IPS DF 4.7 (cell line): ENCODE results near the gene FOXN1.
"Not testable (repeated sequence)": the region's sequence is repeated elsewhere in the genome, so short reads cannot be mapped to it uniquely, and the experiment has no call there.

ENCODE experiments used
- DNase-seq: peaks from one replicate; pipeline ENCODE4 v3.0.0-alpha.2; 2013; ENCODE audit warnings: low spot score; ENCODE audit errors: extremely low read depth

FOXN1 gene

DNA sequence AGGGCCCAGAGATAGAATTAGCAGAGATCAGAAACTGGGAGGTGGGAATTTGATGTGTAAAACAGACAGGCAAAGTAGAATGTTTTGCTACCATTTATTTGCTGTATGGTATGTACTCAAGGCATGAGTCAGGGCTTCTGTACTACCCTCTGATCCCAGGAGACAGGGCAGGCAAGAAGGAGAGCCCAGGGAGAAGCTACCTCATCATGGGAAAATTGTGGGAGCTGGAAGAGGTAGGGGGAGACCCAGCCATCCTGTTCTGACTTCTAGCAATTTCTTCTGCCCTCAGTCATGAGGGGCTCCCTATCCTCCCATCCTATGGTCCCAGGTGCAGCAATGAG lies 66.9 kb downstream of the FOXN1 start:
- DNase-seq, result no peak

DNA sequence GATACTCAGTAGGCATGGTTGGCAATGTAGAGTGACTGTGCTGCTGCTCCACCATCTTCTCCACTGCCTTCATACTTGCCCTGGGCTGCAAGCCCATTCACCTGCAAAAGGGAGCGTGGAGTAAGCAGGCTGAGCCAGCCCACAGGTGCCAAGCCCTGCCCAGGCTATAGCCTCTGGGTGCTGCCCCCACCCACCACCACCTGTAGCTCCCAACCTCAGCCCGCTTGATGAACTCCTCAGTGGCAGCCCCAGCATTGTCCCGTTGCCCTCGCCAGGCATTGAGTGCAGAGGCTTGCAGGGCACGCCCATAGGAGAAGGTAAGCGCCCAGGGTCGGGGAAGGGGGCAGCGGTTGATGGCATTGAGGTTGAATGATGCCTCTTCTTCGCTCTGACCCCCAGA lies 67.4 kb downstream of the FOXN1 start:
- DNase-seq, result no peak

DNA sequence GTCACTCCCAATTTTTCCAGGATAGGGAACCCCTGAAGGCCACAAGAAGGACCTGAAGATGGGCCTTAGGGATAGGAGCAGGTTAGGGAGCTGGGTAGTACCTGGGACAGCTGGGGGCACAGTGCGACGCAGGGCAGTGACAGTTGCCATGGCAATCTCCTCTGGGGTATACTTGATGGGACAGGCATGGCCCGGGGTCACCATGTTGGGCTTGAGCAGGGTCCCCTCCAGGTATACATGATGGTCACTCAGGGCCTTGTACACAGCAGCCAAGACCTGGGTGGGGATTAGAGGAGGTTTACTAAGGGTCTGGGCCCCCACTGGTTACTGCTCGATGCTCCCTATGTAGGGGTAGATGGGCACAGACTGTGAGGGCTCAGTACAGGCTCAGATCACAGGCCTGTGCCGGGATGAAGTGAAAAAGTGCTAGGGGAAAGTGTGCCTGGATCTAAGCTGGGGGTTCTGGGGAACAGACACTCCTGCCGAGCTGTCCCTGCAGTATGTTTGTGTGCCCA lies 67.9 kb downstream of the FOXN1 start:
- no peak for DNase-seq

DNA sequence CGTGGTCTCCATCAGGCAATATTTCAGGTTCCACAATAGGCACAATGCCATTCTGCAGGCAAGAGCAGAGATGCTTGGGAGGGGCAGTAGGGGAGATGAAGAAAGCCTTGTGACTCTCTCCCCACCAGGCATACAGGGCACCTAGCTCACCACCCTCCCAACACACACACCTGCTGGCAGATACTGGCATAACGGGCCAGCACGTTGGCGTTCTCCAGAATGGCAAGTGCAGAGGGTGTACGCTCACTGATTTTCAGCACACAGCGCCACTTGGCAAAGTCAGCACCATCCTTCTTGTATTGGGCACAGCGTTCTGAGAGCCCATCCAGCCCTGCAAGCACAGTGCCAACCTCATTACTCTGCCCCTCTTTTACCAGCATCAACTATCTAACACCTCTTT lies 68.4 kb downstream of the FOXN1 start:
- DNase-seq, result no peak

DNA sequence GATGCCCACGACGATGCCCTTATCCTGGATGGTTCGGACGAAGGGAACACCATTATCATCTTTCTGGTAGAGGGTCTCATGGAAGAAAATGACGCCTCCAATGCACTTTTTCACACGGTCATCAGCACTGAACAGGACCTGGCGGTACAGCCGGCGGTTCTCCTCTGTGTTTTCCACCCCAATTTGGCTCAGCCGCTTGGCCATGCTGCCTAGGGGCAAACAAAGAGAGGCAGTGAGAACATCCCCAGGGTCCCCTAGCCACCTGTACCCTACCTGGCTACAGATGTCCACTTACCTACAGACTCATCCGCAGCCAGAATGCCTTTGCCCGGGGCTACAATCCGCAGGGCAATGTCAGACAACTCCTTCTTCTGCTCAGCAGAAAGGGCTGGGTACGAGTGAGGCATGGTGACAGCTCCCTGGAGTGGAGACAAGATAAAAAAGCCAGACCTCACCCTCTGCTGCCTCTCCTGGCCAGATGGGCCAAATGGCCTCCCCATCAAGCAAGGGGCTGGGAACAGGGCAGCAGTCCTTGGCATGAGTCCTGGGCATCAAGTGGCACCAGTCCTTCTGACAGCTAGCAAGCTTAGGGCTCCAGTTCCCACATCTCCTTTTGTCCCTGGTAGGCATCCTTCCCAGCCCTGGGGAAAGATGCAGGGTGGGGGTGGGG lies 69.1 kb downstream of the FOXN1 start:
- no peak for DNase-seq

DNA sequence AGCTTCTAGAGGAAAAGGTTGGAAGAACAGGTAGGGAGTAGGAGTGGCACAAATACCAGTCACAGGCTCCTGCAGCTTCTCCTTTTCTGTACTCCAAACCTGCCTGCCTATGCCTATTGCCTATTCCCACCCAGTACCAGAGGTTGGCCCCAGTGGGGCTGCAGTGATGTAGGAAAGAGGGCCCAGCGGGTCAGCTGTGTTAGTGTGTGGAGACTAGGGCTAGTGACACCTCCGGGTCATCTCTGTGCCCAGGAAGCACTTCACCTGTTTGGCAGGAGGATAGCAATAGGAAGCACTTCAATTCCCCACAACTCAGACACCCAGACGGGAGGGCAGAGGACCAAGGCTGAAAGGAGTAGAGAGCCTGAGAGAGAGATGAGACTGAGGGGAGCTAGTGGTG lies 69.9 kb downstream of the FOXN1 start:
- not testable (repeated sequence) for DNase-seq

DNA sequence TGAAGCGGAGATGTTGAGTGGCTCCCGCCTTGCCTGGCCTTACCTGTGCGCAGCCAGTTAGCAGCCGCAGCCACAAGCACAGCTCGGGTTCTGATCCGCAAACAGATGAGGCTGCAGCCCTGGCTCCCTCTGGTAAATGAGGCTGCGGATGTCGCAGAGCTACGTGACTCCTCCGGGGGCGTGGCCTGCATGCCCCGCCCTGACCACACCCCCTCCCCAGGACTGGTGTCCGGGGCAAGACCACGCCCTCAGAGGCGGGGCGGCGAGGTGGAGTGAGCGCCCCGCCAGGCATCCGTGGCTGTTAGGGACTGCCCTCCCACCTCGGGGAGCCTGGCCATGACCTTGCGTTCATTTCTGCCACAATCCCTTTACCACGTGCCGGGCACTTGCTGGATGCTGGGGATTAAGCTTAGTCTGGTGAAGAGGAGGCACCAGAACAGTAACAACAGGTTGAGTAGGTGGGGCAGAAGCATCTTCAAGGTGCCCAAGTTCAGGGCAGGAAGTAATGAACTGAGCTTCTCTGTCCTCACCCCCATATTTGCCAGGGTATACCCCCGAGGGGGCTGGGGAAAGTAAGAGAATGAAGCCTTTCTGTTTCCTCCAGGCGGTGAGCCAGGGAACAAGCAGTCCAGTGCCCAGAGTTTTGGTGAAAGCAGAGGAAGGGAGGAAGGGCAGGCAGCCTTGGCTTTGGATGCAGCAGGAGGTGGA lies 70.8 kb downstream of the FOXN1 start, which contains the start of gene ALDOC:
Gene ALDOC (minus strand): TSS at position 138 of the 708 bp plus-strand sequence. CDS start 1,363 bp downstream, outside the sequence.
- peak; percentile 86 for DNase-seq

DNA sequence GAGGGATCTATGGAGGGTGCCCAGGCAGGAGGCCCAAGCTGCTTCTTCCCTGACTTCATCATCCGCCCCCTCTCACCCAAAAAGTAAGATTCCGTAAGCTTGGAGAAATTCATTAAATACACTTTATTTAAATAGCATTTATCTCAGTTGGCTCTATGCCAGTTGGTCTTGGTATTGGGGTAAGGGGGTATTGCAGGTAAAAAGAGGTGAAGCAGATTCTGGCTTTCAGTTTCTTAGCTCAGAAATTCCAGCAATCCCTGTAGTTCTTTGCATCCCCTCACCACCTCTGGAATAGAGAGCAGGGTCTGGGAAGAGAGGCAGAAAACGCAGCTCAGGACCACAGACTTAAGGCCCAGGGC lies 71.3 kb downstream of the FOXN1 start:
- DNase-seq, result no peak

DNA sequence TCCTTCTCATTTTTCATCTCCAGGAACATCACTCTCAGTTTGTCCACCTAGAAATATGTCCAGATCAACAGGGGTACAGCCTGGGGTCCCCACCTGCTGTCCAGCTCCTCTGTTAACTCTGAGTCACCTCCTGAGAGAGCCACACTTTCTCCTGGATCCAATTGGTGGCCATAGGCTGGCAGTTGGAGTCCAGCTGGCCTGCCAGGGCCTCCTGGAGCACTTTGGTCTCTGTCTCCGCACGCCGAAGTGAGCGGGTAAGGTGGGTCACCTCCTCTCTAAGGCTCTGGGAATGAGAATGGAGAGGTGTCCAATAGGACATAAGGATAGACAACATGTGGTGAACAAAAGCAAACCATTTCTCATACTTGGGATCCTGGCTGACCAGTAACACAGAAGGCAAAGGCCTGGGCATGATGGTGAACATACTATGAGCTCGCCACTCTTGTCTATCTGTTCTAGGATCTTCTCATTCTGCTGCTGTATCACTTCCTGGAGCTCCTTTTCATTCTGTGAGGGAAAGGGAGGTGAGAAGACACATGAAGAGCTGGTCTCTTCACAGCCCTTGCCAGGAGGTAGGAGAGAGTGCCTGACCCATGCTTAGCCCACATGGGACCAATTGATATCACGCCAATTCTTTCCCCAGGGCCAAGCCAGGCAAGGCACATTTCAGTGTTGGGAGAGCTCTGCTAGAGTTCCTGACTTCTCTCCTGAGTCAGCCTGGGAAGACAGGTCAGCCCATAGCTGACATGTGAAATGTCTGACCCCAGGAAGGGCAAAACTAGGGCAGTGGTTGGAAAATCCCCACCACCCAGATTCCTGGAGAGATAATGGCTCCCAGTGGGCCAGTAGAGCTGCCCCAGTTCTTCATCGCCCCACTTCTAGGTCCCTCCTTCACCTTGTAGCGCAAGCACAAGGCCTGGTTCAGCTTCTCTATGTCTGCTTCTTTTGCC lies 72.4 kb downstream of the FOXN1 start:
- no peak for DNase-seq

DNA sequence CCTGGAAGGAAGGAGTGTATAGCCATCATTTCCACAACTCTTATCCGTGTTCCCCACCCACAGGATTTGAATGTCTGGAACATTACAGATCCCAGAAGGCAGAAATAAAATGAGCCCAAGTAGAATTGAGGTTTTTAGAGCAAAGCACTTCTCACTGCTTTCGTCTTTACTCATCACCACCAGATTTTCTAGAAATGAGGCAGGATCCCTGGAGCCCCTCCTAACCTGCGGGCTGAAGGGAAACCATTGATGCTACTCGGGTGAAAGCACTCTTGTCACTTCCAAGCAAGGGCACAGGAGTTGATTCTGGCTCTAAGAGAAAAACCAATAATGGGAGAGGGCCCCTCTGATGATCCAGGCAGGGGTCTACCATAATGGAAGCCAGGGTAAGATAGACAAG lies 73.4 kb downstream of the FOXN1 start:
- DNase-seq, result no peak

DNA sequence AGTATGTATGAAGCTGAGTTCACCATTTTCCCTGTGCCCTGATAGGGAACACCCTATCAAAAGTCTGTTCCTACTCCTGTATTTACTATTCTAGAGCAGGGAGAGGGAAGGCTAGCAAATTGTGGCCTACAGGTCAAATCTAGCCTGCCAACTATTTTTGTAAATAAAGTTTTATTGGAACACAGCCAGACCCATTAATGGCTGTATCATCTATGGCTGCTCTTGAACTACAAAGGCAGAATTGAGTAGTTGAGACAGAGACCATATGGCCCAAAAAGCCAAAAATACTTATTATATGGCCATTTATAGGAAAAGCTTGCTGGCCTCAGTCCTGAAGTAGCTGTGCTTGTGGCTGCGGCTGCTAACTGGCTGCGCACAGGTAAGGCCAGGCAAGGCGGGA lies 74.8 kb downstream of the FOXN1 start:
- DNase-seq, result no peak

DNA sequence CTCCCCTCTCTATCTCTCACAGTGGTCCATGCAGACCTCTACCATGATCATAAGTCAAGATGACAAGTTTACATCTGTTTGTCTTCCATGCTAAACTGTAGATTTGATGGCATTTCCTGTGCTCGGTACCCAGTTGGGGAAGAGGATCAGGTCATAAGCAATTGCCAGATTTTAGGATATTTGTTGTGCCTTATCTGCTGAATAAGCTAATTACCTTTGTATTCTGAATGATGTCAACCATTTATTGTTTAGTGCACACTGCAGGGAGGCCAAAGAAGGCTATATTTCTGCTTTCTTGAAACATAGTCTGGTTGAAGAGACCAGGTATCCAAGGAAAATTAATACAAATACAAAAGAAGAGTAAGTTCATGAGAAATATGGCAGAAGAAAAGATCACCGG lies 76.4 kb downstream of the FOXN1 start:
- no peak for DNase-seq

DNA sequence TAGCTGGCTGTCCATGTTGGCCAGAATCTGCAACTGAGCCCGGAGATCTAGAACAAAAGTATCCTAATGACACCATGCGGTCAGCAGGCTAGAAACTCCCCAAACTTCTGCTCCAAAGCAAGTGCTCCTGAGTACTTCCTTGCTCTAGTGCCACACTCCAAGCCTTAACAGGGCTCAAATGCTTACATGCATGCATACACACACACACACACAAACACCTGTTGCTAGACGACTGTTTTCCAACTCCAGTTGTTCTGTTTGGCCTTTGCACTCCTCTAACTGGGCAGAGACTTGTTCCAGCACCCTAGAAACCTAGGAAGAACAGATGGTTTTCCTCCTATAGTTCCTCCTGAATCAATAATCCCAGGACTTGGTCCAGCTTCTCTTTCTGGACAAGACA lies 78.3 kb downstream of the FOXN1 start:
- no peak for DNase-seq

DNA sequence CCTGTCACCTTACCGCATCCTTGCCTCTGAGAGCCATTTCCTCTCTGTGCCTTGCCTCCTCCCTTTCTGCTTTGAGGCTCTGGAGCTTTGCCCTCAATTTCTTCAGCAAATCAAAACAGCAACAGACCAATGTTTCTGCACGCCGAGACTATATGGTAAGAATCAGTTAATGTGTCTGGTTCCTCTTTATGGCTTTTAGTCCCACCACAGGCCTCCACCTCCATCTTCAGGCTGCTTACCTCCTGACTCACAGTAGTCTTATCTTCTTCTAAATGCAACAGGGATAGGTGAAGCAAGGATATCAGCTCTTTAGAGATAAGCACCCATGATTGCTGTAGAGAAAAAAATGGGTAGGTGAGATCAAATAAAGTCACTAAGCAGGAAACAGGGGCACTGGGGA lies 79.7 kb downstream of the FOXN1 start:
- DNase-seq, result no peak
